Thymus (tissue), 2 donors: ENCODE measurements around the gene LINS1. TPM values are rescaled to one million over a fixed set of nuclear protein-coding genes. Genes with fewer than 3 reads are reported as not detected.

ENCODE experiments used
- polyA plus RNA-seq: library from polyadenylated mRNA; stranded (reverse); fragments of 200-250 nt; gene quantifications from one replicate; pipeline ENCODE4 v1.2.3, GENCODE V29; 2013
- total RNA-seq: library from RNA; stranded (reverse); fragments of 120-200 nt; gene quantifications from one replicate; pipeline ENCODE4 v1.2.4, GENCODE V29; 2013
- donor health status: healthy.

LINS1 gene
- total and polyA plus RNA-seq, 2 donors: 19.1 to 29.9 TPM

Other genes starting within 250 kb of the LINS1 start
- gene CERS3, start 73.2 kb downstream of the LINS1 start, total RNA-seq: 0.38 TPM
- gene CERS3, start 73.2 kb downstream of the LINS1 start, polyA plus RNA-seq: 2.2 TPM
- gene ASB7, start 405 bp upstream of the LINS1 start, total RNA-seq: 10.6 TPM
- gene ASB7, start 405 bp upstream of the LINS1 start, polyA plus RNA-seq: 6.5 TPM